ENCODE data around the gene PAX8.

Gene PAX8

GRCh38 chr2:113175042-113175628 is 103.6 kb downstream of the PAX8 start:
- Histone ChIP-seq H3K27me3 (ENCODE audit: insufficient read depth, insufficient read length) (no peaks in the 10 kb centered on the region), H3K4me3 (ENCODE audit: insufficient read length, low read depth) (no peak overlapping the region), H3K9me3 (ENCODE audit: insufficient read depth, low read length) (no peaks in the 10 kb centered on the region), H3K9ac (ENCODE audit: insufficient read length, low read depth) (no peak overlapping the region), H3K4me1 (ENCODE audit: insufficient read depth, insufficient read length) (peaks cover 15% of the 10 kb centered on the region), H3K36me3 (ENCODE audit: insufficient read depth, insufficient read length, low read length) (no peaks in the 10 kb centered on the region)
- DNase-seq (ENCODE audit: low read depth, low spot score) = no peak
- TF ChIP-seq SUZ12 (IDR thresholded peaks at IDR 0.05; ENCODE audit: extremely low read depth, insufficient read depth, insufficient read length) (no peak), YY1 (IDR thresholded peaks at IDR 0.05; ENCODE audit: insufficient read depth, insufficient read length) (no peak), ZNF274 (IDR thresholded peaks at IDR 0.05; ENCODE audit: low read depth, low read length) (no peak)

- DNase-seq (ENCODE audit: low read depth, low spot score) = no peak
- Histone ChIP-seq H3K4me3 (ENCODE audit: insufficient read length, low read depth) (no peak overlapping the region), H3K9me3 (ENCODE audit: insufficient read depth, low read length) (no peaks in the 10 kb centered on the region), H3K4me1 (ENCODE audit: insufficient read depth, insufficient read length) (peaks cover 13% of the 10 kb centered on the region), H3K9ac (ENCODE audit: insufficient read length, low read depth) (no peak overlapping the region), H3K36me3 (ENCODE audit: insufficient read depth, insufficient read length, low read length) (no peaks in the 10 kb centered on the region), H3K27me3 (ENCODE audit: insufficient read depth, insufficient read length) (no peaks in the 10 kb centered on the region)
- TF ChIP-seq ZNF274 (IDR thresholded peaks at IDR 0.05; ENCODE audit: low read depth, low read length) (no peak), SUZ12 (IDR thresholded peaks at IDR 0.05; ENCODE audit: extremely low read depth, insufficient read depth, insufficient read length) (no peak), YY1 (IDR thresholded peaks at IDR 0.05; ENCODE audit: insufficient read depth, insufficient read length) (no peak)
Observed at GRCh38 chr2:113174376-113174750, 104.4 kb downstream of the PAX8 start.

GRCh38 chr2:113173542-113174375 is 105.0 kb downstream of the PAX8 start, which contains the start of gene PSD4:
TSS of gene PSD4 (plus strand) at chr2:113173971. CDS start at chr2:113182457, 8,486 bp downstream.
- TF ChIP-seq ZNF274 (IDR thresholded peaks at IDR 0.05; ENCODE audit: low read depth, low read length) (no peak), SUZ12 (IDR thresholded peaks at IDR 0.05; ENCODE audit: extremely low read depth, insufficient read depth, insufficient read length) (no peak), YY1 (IDR thresholded peaks at IDR 0.05; ENCODE audit: insufficient read depth, insufficient read length) (no peak)
- no peaks in the 10 kb centered on the region for H3K9me3 ChIP-seq (ENCODE audit: insufficient read depth, low read length)
- no peaks in the 10 kb centered on the region for H3K27me3 ChIP-seq (ENCODE audit: insufficient read depth, insufficient read length)
- no peak within 1 kb of the TSS for H3K9ac ChIP-seq (ENCODE audit: insufficient read length, low read depth)
- no peak within 1 kb of the TSS for H3K4me3 ChIP-seq (ENCODE audit: insufficient read length, low read depth)
- H3K36me3 ChIP-seq (ENCODE audit: insufficient read depth, insufficient read length, low read length) = no peaks in the 10 kb centered on the region
- H3K4me1 ChIP-seq (ENCODE audit: insufficient read depth, insufficient read length) = peaks cover 13% of the 10 kb centered on the region
- DNase-seq (ENCODE audit: low read depth, low spot score) = no peak

GRCh38 chr2:113172721-113173541 is 105.8 kb downstream of the PAX8 start:
- Histone ChIP-seq H3K36me3 (ENCODE audit: insufficient read depth, insufficient read length, low read length) (no peaks in the 10 kb centered on the region), H3K27me3 (ENCODE audit: insufficient read depth, insufficient read length) (no peaks in the 10 kb centered on the region), H3K4me1 (ENCODE audit: insufficient read depth, insufficient read length) (peaks cover 13% of the 10 kb centered on the region), H3K9me3 (ENCODE audit: insufficient read depth, low read length) (no peaks in the 10 kb centered on the region), H3K4me3 (ENCODE audit: insufficient read length, low read depth) (no peak overlapping the region), H3K9ac (ENCODE audit: insufficient read length, low read depth) (no peak overlapping the region)
- DNase-seq (ENCODE audit: low read depth, low spot score) = no peak
- no peak for TF ChIP-seq YY1 (IDR thresholded peaks at IDR 0.05; ENCODE audit: insufficient read depth, insufficient read length)
- TF ChIP-seq ZNF274 (IDR thresholded peaks at IDR 0.05; ENCODE audit: low read depth, low read length) = no peak
- no peak for TF ChIP-seq SUZ12 (IDR thresholded peaks at IDR 0.05; ENCODE audit: extremely low read depth, insufficient read depth, insufficient read length)

GRCh38 chr2:113171334-113172075 is 107.2 kb downstream of the PAX8 start:
- Histone ChIP-seq H3K4me1 (ENCODE audit: insufficient read depth, insufficient read length) (peaks cover 13% of the 10 kb centered on the region), H3K4me3 (ENCODE audit: insufficient read length, low read depth) (no peak overlapping the region), H3K27me3 (ENCODE audit: insufficient read depth, insufficient read length) (no peaks in the 10 kb centered on the region), H3K9ac (ENCODE audit: insufficient read length, low read depth) (no peak overlapping the region), H3K36me3 (ENCODE audit: insufficient read depth, insufficient read length, low read length) (no peaks in the 10 kb centered on the region), H3K9me3 (ENCODE audit: insufficient read depth, low read length) (no peaks in the 10 kb centered on the region)
- no peak for DNase-seq (ENCODE audit: low read depth, low spot score)
- no peak for TF ChIP-seq YY1 (IDR thresholded peaks at IDR 0.05; ENCODE audit: insufficient read depth, insufficient read length)
- no peak for TF ChIP-seq ZNF274 (IDR thresholded peaks at IDR 0.05; ENCODE audit: low read depth, low read length)
- TF ChIP-seq SUZ12 (IDR thresholded peaks at IDR 0.05; ENCODE audit: extremely low read depth, insufficient read depth, insufficient read length) = no peak

GRCh38 chr2:113169586-113169985 is 109.1 kb downstream of the PAX8 start:
- H3K4me3 ChIP-seq (ENCODE audit: insufficient read length, low read depth) = no peak overlapping the region
- H3K4me1 ChIP-seq (ENCODE audit: insufficient read depth, insufficient read length) = peaks cover 12% of the 10 kb centered on the region
- H3K9ac ChIP-seq (ENCODE audit: insufficient read length, low read depth) = no peak overlapping the region
- no peaks in the 10 kb centered on the region for H3K27me3 ChIP-seq (ENCODE audit: insufficient read depth, insufficient read length)
- TF ChIP-seq SUZ12 (IDR thresholded peaks at IDR 0.05; ENCODE audit: extremely low read depth, insufficient read depth, insufficient read length) = no peak
- TF ChIP-seq YY1 (IDR thresholded peaks at IDR 0.05; ENCODE audit: insufficient read depth, insufficient read length) = no peak
- no peak for TF ChIP-seq ZNF274 (IDR thresholded peaks at IDR 0.05; ENCODE audit: low read depth, low read length)
- no peak for DNase-seq (ENCODE audit: low read depth, low spot score)
- no peaks in the 10 kb centered on the region for H3K36me3 ChIP-seq (ENCODE audit: insufficient read depth, insufficient read length, low read length)
- no peaks in the 10 kb centered on the region for H3K9me3 ChIP-seq (ENCODE audit: insufficient read depth, low read length)
